IgD-negative memory B cell (primary cell): ENCODE results near the gene SORBS2. TPM values are rescaled to one million over a fixed set of nuclear protein-coding genes. Genes with fewer than 3 reads are reported as not detected.
A peak's percentile ranks its signal among the peaks of the same experiment; 100 is the strongest.
"Not testable (repeated sequence)": the region's sequence is repeated elsewhere in the genome, so short reads cannot be mapped to it uniquely, and the experiment has no call there.

Experiments used
- H3K27ac Mint-ChIP-seq, 3 donors: one replicate each; pipeline ENCODE4 v1.8.0; 2020 to 2022; ENCODE audit warnings: mild to moderate bottlenecking in 3 of 3, mixed read lengths in 3 of 3, moderate library complexity in 1 of 3
- H3K27me3 Mint-ChIP-seq: one replicate; pipeline ENCODE4 v1.8.0; 2021; ENCODE audit warnings: mixed read lengths
- H3K36me3 Mint-ChIP-seq: one replicate; pipeline ENCODE4 v1.8.0; 2020; ENCODE audit warnings: mild to moderate bottlenecking, mixed read lengths
- H3K4me1 Mint-ChIP-seq, 3 donors: one replicate each; pipeline ENCODE4 v1.8.0; 2020 to 2022; ENCODE audit warnings: mixed read lengths in 3 of 3, mild to moderate bottlenecking in 1 of 3
- H3K4me3 Mint-ChIP-seq, 4 donors: one replicate each; pipeline ENCODE4 v1.8.0; 2020 to 2022; ENCODE audit warnings: mild to moderate bottlenecking in 4 of 4, mixed read lengths in 4 of 4, moderate library complexity in 3 of 4
- H3K9me3 Mint-ChIP-seq, 3 donors: one replicate each; pipeline ENCODE4 v1.8.0; 2020 to 2021; ENCODE audit warnings: mixed read lengths in 3 of 3, mild to moderate bottlenecking in 1 of 3
- polyA plus RNA-seq: library from polyadenylated mRNA; unstranded; fragments of 300-500 nt; fragmentation: Illumina TruSeq; gene quantifications from one replicate; pipeline ENCODE4 v1.2.3, GENCODE V29; 2021

SORBS2 gene
- polyA plus RNA-seq, 1 donor from 2014 or later, result not detected

DNA sequence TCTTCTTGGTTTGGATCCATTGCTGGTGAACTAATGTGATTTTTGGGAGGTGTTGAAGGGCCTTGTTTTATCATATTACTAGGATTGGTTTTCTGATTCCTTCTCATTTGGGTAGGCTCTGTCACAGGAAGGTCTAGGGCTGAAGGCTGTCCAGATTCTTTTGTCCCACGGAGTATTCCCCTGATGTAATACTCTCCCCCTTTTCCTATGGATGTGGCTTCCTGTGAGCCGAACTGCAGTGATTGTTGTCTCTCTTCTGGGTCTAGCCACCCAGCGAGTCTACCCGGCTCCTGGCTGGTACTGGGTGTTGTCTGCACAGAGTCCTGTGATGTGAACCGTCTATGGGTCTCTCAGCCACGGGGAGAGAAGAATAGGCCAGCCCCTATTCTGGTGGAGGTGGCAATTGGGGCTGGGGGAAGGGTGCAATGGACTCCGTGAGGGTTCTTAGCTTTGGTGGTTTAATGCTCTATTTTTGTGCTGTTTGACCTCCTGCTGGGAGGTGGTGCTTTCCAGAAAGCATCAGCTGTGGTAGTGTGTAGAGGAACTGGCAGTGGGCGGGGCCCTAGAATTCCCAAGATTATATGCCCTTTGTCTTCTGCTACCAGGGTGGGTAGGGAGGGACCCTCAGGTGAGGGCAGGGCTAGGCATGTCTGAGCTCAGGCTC, 252.6 kb downstream of the SORBS2 start:
- H3K4me3 Mint-ChIP-seq, result peak overlapping the region in 1 of 4 donors; percentile 14
- H3K27me3 Mint-ChIP-seq, result peaks cover 22% of the 10 kb centered on the region
- H3K9me3 Mint-ChIP-seq, H3K4me1 Mint-ChIP-seq, H3K36me3 Mint-ChIP-seq, H3K27ac Mint-ChIP-seq: not testable (repeated sequence)

DNA sequence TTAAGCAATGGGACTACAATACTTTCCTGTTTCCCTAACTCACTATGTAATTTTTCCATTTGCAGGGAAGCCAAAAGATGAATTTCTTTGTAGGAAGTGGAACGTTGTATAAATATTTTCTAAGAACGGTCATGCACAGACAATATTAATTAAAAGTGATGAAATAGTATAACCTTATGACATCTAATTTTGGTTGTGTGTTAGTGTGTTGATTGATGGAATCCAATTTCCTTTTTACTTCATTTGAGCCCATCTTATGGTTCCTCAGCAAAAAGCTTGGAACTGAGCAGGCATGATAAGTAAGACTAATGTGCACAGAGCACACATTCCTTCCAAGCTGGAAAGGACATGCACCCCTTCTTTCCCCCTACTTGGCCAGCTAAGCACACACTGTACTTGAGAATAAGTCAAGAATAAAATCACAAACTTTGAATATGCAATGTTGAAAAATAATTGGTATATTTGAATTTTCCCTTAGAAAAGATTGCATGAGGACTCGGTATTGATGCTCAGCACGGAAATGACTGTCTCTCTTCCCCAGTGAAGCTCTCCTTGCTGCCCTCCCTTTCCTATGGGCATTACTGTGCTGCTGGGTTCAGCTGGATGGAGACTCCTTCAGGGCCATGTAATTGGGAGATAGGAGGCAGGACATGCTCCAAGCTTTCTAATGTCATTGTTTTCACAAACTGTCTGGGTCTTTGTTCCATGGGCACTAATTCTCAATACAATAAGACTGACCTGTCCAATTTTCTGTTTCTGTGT, 257.4 kb downstream of the SORBS2 start:
- Mint-ChIP-seq H3K4me3 (no peak overlapping the region), H3K27ac (no peak overlapping the region), H3K36me3 (peaks cover 1% of the 10 kb centered on the region), H3K27me3 (peaks cover 23% of the 10 kb centered on the region), H3K9me3 (peaks cover 0 to 4% (median 0%) of the 10 kb centered on the region in 3 donors), H3K4me1 (no peaks in the 10 kb centered on the region)

- H3K27ac Mint-ChIP-seq, result no peak overlapping the region
- H3K9me3 Mint-ChIP-seq, result peaks cover 0 to 1% (median 0%) of the 10 kb centered on the region in 3 donors
- no peak overlapping the region for H3K4me3 Mint-ChIP-seq
- H3K36me3 Mint-ChIP-seq, result peaks cover 1% of the 10 kb centered on the region
- peaks cover 9% of the 10 kb centered on the region for H3K27me3 Mint-ChIP-seq
- H3K4me1 Mint-ChIP-seq, result no peaks in the 10 kb centered on the region
These were observed 259.7 kb downstream of the SORBS2 start for GRCh38 chr4:185552254-185552653.

DNA sequence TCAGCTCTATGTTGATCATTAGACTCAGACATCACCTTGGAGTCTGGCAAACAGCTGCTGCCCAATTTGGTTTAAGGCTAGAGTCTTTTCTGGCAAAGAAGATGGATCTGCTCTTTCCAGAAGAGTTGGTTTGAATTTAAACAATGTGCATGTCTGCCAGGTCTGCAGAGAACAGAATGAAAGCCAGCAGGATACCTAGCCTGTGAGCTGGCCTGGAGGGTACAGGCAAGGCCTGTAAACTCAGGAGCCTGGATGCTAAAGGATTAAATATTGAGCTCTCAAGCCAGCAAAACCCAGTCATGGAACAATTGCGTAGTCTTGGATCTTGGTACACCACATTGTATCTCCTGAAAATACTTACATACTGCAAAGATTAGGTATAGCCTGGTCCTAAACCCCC, 261.1 kb downstream of the SORBS2 start:
- Mint-ChIP-seq H3K27ac (no peak overlapping the region), H3K4me3 (no peak overlapping the region), H3K9me3 (no peaks in the 10 kb centered on the region), H3K27me3 (peaks cover 4% of the 10 kb centered on the region), H3K4me1 (no peaks in the 10 kb centered on the region), H3K36me3 (peaks cover 1% of the 10 kb centered on the region)

- Mint-ChIP-seq H3K27ac (no peak overlapping the region), H3K36me3 (peaks cover 1% of the 10 kb centered on the region), H3K4me1 (no peaks in the 10 kb centered on the region), H3K27me3 (peaks cover 2% of the 10 kb centered on the region), H3K4me3 (no peak overlapping the region), H3K9me3 (no peaks in the 10 kb centered on the region)
These were observed 262.8 kb downstream of the SORBS2 start for GRCh38 chr4:185549095-185549639.

- H3K4me3 Mint-ChIP-seq, result no peak overlapping the region
- no peak overlapping the region for H3K27ac Mint-ChIP-seq
- H3K4me1 Mint-ChIP-seq, result no peaks in the 10 kb centered on the region
- H3K36me3 Mint-ChIP-seq, result peaks cover 1% of the 10 kb centered on the region
- H3K9me3 Mint-ChIP-seq, result no peaks in the 10 kb centered on the region
- H3K27me3 Mint-ChIP-seq, result peaks cover 2% of the 10 kb centered on the region
These were observed 263.4 kb downstream of the SORBS2 start for GRCh38 chr4:185548587-185548986.

DNA sequence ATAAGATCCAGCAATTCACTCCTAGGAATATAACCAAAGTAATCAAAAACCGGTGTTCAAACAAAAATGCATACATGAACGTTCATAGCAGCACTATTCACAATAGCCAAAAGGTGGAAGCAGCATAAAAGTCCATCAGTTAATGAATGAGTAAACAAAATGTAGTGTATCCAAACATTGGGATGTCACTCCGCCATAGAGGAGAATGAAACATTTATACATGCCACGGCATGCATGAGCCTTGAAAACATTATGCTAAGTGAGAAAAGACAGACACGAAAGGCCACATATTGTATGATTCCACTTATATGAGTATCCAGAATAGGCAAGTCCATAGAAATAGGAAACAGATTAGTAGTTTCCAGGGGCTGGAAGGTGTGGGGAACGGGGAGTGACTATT, 265.7 kb downstream of the SORBS2 start:
- peaks cover 1% of the 10 kb centered on the region for H3K36me3 Mint-ChIP-seq
- peaks cover 5% of the 10 kb centered on the region for H3K27me3 Mint-ChIP-seq
- no peak overlapping the region for H3K27ac Mint-ChIP-seq
- H3K9me3 Mint-ChIP-seq, result peaks cover 0 to 1% (median 0%) of the 10 kb centered on the region in 3 donors
- H3K4me1 Mint-ChIP-seq, result no peaks in the 10 kb centered on the region
- no peak overlapping the region for H3K4me3 Mint-ChIP-seq

DNA sequence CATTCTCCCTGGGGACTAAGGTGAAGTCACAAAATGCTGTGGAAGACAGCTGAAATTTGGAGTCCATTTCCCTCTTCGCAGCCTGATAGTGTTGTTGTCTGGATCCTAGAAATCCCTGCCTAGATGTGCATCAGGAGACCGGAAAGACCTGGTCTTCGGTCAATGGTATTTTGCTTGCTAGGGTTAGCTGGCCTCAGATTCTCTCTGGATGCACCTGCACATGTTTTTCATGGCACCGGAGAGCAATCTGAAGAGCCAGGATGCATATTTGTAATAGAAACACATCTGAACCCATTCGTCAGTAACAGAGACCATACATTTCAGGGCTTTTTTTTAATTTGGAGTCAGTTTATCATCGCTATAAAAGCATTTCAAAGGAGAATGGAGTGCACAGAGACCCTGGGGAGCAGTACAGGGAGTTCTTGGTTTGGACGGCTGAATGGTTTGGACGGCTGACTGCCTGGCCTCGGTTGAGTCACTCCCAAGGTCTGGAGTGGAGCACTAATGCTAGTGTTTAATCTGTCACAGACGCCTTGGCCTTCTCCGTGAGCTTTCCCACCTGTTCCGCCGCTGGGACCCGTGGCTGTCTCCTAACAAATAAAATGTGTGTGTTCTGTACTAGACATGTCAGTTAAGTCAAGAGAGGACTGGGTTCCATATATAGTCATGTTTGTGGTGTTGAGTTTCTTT, 269.2 kb downstream of the SORBS2 start:
- Mint-ChIP-seq H3K4me1 (no peaks in the 10 kb centered on the region), H3K4me3 (no peak overlapping the region), H3K36me3 (no peaks in the 10 kb centered on the region), H3K27ac (no peak overlapping the region), H3K27me3 (peaks cover 8% of the 10 kb centered on the region), H3K9me3 (peaks cover 0 to 1% (median 0%) of the 10 kb centered on the region in 3 donors)

- H3K9me3 Mint-ChIP-seq, result peaks cover 0 to 1% (median 0%) of the 10 kb centered on the region in 3 donors
- H3K27ac Mint-ChIP-seq, result no peak overlapping the region
- peaks cover 14% of the 10 kb centered on the region for H3K27me3 Mint-ChIP-seq
- H3K4me3 Mint-ChIP-seq, result no peak overlapping the region
- H3K4me1 Mint-ChIP-seq, result no peaks in the 10 kb centered on the region
- no peaks in the 10 kb centered on the region for H3K36me3 Mint-ChIP-seq
These were observed 270.7 kb downstream of the SORBS2 start for GRCh38 chr4:185541251-185541727.

GRCh38 chr4:185540487-185541120, 271.4 kb downstream of the SORBS2 start:
- H3K9me3 Mint-ChIP-seq, result peaks cover 0 to 1% (median 0%) of the 10 kb centered on the region in 3 donors
- peaks cover 19% of the 10 kb centered on the region for H3K27me3 Mint-ChIP-seq
- H3K4me1 Mint-ChIP-seq, result peaks cover 2 to 6% (median 2%) of the 10 kb centered on the region in 3 donors
- H3K4me3 Mint-ChIP-seq, result no peak overlapping the region
- H3K36me3 Mint-ChIP-seq, result no peaks in the 10 kb centered on the region
- H3K27ac Mint-ChIP-seq, result no peak overlapping the region

GRCh38 chr4:185540040-185540439, 272.0 kb downstream of the SORBS2 start:
- Mint-ChIP-seq H3K27ac (no peak overlapping the region), H3K9me3 (peaks cover 0 to 1% (median 0%) of the 10 kb centered on the region in 3 donors), H3K27me3 (peaks cover 20% of the 10 kb centered on the region), H3K36me3 (no peaks in the 10 kb centered on the region), H3K4me3 (no peak overlapping the region), H3K4me1 (peaks cover 3 to 7% (median 3%) of the 10 kb centered on the region in 3 donors)

- Mint-ChIP-seq H3K4me3 (no peak overlapping the region), H3K36me3 (no peaks in the 10 kb centered on the region), H3K4me1 (peaks cover 3 to 7% (median 6%) of the 10 kb centered on the region in 3 donors), H3K9me3 (peaks cover 0 to 1% (median 0%) of the 10 kb centered on the region in 3 donors), H3K27me3 (peaks cover 24% of the 10 kb centered on the region), H3K27ac (no peak overlapping the region)
These were observed 273.2 kb downstream of the SORBS2 start for GRCh38 chr4:185538806-185539205.

- peak overlapping the region in 1 of 4 donors; percentile 20 for H3K4me3 Mint-ChIP-seq
- no peaks in the 10 kb centered on the region for H3K36me3 Mint-ChIP-seq
- peaks cover 3 to 7% (median 6%) of the 10 kb centered on the region in 3 donors for H3K4me1 Mint-ChIP-seq
- no peak overlapping the region for H3K27ac Mint-ChIP-seq
- H3K9me3 Mint-ChIP-seq, result no peaks in the 10 kb centered on the region
- peaks cover 25% of the 10 kb centered on the region for H3K27me3 Mint-ChIP-seq
These were observed 275.6 kb downstream of the SORBS2 start for GRCh38 chr4:185536411-185536709.

DNA sequence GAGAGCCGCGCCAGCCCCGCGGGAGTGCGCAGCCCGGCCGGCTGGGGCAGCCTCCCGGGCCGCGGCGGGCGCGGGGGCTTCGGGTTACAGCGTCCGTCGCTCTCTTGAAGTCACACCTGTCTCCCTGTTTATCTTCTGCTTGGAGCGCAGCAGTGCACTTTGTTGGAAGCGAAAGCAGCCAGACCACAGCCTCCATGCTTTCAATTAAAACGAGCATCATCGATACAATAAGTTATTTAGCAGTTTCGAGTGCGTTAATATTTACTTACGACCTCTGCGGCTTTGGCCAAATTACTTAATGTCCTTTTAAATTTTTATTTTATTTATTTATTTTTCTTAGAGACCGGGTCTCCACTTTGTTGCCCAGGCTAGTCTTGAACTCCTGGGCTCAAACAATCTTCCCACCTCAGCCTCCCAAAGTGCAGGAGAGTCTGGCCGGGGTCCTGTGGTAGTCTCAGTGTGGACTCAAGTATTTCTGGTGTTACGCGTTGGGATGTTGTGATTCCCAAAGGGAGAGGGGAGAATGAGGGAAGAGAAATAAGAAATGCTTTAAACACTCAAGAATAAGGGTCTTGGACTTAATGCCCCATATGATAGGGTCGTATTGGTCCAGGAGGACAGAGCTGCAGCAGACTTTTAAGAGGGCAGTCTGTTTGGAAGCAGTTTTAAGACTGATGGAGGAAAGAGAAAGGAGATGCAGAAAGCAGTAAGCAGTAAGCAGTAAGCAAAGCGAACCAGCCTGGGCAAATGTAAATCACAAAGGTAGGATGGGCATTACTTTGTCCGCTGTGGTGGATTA, 276.2 kb downstream of the SORBS2 start:
- Mint-ChIP-seq H3K36me3 (no peaks in the 10 kb centered on the region), H3K9me3 (no peaks in the 10 kb centered on the region), H3K4me1 (peaks cover 3 to 7% (median 6%) of the 10 kb centered on the region in 3 donors), H3K27me3 (peaks cover 23% of the 10 kb centered on the region), H3K4me3 (peak overlapping the region in 3 of 4 donors; percentile 1 to 76 (median 62)), H3K27ac (no peak overlapping the region)
